Fibroblast of peridontal ligament (primary cell): ENCODE measurements around the gene AURKAIP1.

Source experiments
- DNase-seq: peaks from one replicate; pipeline ENCODE4 v3.0.0-alpha.2; 2010; ENCODE audit errors: extremely low read depth

The AURKAIP1 gene

DNA sequence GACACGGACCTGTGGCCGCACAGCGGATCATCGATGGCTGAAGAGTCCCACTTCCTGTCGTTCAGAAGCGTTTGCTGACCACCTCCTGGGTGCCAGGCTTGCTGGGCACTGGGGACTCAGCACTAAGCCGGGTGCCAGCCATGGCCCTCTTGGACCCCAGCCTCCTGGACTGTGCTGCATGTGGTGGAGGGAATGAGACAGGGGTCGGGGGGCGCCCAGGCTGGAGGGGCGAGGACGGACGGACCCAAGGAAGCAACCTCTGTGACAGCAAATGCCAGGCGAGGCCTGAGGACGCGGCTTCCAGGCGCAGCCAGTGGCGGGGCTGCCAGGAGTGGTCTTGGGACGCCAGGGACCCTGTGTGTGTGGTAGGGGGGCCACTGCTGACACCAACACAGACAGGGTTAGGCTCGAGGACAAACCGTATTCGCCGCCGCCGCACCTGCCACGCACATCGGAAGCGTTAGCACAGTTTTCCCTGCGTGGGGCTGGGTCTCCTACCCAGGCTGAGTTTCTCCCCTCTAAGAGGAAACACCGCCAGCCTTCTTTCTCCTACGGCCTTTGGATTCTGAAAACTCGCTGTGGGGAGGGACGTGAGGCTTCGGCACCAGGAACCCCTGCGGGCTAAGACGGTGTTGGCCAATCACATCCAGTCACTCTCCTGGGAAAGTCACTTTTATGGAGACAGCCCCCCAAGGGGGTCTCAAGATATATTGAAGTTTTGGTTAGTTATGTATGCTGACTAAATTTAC lies 13.6 kb downstream of the AURKAIP1 start:
- no peak for DNase-seq

GRCh38 chr1:1360506-1361169 lies 14.4 kb downstream of the AURKAIP1 start:
- DNase-seq: peak; percentile 94

GRCh38 chr1:1359664-1360468 lies 15.1 kb downstream of the AURKAIP1 start:
- DNase-seq: peak; percentile 88

GRCh38 chr1:1359308-1359663 lies 15.7 kb downstream of the AURKAIP1 start:
- DNase-seq: peak; percentile 97

- DNase-seq: peak; percentile 94
Measured at GRCh38 chr1:1358433-1359271, 16.4 kb downstream of the AURKAIP1 start, which contains the start of gene MXRA8. Gene MXRA8 (minus strand): TSS chr1:1358555. CDS start chr1:1358504, 51 bp downstream.

GRCh38 chr1:1357871-1358432 lies 17.1 kb downstream of the AURKAIP1 start:
- DNase-seq: no peak

- DNase-seq: no peak
Measured at GRCh38 chr1:1356796-1357401, 18.1 kb downstream of the AURKAIP1 start.

GRCh38 chr1:1356166-1356795 lies 18.7 kb downstream of the AURKAIP1 start:
- DNase-seq: no peak

GRCh38 chr1:1355416-1355815 lies 19.6 kb downstream of the AURKAIP1 start:
- no peak for DNase-seq

- no peak for DNase-seq
Measured at GRCh38 chr1:1354271-1355247, 20.4 kb downstream of the AURKAIP1 start.

DNA sequence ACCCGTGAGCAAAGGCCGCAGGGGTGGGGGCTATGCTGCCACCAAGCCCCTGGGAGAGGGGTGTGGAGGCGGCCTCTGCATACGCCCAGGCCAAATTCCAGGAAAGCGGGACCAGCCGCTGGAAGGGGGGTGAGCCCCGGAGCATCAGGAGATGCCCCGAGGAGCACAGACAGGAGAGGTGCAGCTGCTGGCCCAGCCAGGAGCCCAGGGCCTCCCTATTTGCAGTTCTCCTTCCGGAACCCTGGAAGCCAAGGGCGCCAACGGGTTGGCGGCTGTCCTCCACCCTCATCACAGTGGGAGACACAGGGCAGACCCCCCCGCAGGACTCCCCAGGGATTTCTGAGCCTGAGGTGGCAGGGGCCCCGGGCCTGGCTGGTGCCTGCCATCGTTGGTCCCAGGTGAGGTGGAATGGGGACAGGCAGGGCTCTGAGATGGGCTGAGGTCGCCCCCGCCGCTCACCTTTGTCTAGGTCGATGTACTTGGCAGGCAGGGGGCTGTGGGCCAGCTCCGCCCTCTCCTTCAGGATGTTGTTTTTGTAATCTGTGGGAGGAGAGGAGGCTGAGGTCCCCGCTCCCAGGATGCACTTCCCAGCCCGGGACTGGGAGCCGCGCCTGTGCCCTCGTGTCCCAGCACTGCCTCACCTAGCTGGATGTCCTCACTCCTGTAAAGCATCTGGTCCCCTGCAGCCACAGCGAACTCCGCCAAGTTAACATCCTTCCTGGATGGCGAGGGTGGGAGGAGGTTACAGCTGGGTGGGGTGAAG lies 21.4 kb downstream of the AURKAIP1 start:
- no peak for DNase-seq

DNA sequence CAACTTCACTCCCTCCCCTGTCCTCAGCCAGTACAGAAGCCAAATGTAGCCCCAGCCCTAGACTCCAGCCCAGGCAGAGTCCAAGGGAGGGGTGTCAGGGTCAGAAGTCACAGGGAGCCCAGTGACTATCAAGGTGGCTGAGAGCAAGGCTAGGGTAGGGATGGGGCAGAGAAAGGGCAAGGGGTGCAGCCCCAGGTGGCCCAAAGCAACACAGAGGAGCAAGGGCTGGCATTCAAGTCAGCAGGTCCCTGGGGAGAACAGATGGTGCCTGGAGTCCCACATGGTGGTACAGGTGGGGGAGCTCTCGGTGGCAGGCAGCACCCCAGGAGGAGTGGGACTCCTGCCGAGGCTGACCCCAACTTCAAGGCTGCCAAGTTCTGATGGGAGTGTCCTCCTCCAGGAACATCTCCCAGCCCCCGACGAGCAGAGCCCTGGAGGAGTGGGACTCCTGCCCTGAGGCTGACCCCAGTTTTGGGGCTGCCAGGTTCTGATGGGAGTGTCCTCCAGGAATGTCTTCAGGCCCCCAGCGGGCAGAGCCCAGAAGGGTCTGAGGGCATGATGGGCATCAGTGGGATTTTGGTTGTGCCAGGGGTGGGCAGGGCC lies 22.1 kb downstream of the AURKAIP1 start:
- DNase-seq: no peak

GRCh38 chr1:1351511-1352427 lies 23.2 kb downstream of the AURKAIP1 start:
- peak; percentile 47 for DNase-seq

GRCh38 chr1:1349256-1350012 lies 25.6 kb downstream of the AURKAIP1 start, which contains the start of gene DVL1:
Gene DVL1 (minus strand): TSS chr1:1349418. CDS start chr1:1349065, 353 bp downstream.
- peak; percentile 69 for DNase-seq

DNA sequence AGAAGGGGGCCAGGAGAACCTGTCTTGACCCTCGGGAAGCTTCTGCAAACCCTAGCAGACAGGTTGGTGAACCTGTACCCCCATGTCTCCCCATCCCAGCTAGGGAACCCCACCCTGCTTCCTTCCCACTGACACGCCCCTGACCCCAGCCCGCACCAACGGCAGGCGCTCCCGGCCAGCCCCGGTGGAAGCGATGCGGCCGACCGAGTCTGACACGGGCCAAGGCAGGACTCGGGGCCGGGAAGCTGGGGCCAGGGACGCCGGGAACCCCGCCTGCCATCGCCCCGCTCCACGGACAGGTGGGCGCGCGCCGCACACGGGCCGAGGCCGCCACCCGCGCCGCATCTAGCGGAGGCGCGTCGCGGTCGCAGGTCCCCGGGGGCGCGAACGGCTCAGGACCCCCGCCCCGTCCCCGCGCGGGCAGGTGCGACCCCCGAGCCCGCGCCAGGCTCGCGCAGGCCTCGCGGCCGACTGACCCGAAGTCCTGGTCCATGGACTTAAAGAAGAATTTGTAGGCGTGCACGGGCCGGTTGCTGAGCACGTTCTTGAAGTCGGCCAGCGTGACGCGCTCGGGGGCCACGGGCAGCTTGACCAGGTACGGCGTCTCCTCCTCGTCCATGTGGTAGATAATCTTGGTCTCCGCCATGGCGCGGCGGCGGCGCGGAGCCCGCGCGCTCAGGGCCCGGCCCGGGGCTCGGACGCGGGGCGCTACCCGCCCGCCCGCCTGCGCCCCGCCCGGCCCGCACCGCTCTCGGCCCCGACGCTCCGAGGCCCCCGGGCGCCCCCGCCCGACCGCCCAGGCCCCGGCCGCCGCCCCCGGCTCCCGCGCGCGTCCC lies 26.4 kb downstream of the AURKAIP1 start:
- DNase-seq: no peak
